ENCODE data around the gene EBLN1.
"Not testable (repeated sequence)": the region's sequence is repeated elsewhere in the genome, so short reads cannot be mapped to it uniquely, and the experiment has no call there.

Gene EBLN1

DNA sequence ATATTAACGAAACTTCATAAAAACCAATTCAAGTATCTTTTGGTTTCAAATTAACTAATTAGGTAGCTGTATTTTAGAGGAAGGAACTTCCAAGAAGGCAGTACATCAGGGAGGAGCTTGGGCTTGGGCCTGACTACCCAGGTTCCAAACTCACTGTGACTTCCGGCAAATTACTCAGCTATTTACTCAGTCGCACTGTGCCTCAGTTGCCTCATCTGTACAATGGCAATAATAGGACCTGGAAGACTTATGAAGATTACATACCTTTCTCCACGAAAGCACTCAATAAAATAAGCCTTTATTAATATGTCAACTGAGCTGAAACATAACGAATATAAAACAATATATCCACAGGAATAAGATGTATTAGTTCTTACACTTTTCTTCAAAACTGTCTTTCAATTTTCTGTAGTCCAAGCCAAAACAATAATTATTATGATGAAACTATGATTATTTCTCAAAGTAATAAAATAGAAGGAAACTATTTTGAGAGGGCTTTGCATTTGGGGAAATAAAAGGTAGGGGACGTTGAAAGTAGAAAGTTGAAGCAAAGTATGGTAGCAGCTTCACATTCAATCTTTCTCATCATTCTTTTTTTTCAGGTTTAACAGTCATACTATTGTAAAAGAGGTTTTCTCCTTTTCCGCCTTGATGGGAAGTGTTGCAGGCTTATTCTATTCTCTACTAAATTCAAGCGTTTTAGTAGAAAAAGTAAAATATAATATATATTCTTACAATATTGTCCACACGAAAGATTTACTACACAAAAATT, 10.5 kb upstream of the EBLN1 start:
- no peak for DNase-seq

DNA sequence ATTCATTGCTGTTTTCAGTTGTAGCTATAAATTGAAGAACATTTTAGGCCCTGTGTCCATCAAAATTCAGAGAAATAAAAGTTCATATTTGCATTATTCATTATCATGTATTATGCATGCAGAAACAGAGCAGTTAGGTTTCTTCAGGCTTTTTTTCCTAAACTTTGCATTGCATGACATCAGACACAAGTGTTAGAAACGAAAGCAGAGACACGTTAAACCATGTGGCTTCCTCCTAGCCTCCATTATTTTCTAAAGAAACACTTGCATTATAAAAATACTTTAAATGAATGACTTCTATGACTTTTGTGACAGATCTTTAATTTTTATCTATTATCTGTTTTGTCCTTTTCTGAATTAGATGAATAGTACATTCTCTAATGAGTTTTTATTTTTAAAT, 8.8 kb upstream of the EBLN1 start:
- DNase-seq, result no peak

DNA sequence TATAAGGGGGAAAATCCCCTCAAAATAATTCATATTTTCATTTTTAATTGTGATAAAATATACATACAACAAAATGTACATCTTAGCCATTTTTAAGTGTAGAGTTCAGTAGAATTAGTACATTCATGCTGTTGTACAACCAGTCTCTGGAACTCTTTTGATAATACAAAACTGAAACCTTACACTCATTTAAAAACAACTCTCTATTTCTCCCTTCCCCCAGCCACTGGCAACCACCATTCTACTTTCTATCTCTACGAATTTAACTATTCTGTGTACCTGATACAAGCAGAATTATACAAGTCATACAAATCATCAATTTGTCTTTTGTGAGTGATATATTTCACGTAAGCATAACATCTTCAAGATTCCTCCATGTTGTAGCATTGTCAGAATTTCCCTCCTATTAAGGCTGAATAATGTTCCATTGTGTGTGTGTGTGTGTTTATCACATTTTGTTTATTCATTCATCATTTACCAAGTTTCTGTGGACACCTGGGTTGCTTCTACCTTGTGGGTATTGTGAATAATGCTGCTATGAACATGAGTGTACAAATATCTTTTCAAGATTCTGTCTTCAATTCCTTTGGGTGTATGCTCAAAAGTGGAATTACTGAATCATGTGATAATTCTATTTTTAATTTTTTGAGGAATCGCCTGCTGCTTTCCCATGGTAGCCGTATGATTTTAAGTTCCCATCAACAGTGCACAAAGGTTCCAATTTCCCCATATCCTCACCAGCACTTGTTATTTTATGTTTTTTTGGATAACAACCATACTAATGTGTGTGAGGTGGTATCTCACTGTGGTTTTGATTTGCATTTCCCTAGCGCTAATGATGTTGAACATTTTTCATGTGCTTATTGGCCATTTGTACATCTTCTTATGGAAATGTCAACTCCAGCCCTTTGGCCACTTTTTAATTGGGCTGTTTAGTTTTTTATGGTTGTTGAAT, 4.7 kb upstream of the EBLN1 start:
- DNase-seq, result no peak

DNA sequence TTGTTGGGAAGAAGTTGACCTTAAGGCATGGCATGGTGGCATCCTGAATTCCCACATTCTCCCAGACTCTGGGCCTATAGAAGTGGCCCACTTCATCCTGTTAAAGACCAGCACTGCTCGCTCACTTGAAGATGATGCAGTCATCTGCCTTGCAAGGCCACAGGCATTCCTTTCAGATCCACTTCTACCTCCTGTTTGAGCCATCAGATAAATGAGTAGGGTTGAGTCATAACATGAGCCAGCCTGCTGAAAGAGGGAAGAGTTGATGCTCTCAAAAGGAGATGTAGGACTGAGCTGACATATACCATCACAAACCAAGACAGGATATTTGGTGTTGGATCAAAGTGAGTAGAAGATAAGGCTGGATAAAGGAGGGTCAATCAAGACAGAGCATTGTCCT, 1.5 kb upstream of the EBLN1 start:
- no peak for DNase-seq

DNA sequence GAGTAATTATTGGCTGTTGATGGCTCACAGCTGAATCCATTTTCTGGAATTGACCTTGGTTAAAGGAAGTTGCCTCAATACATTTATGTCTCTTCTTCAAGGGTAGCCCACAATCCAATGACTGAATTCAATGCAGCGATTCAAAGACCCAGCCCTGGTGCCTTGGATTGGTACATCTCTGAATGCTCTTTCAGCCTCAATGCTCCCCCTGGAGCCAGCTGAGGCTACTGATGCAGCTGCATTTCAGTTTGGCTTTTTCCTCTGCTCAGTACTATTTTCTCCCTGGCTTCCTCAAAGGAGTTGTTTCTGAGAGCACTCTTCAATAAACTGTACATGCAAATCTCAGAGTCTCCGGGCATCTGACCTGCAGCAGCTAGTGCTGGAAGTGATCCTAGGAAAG, 633 bp upstream of the EBLN1 start:
- DNase-seq, result no peak

DNA sequence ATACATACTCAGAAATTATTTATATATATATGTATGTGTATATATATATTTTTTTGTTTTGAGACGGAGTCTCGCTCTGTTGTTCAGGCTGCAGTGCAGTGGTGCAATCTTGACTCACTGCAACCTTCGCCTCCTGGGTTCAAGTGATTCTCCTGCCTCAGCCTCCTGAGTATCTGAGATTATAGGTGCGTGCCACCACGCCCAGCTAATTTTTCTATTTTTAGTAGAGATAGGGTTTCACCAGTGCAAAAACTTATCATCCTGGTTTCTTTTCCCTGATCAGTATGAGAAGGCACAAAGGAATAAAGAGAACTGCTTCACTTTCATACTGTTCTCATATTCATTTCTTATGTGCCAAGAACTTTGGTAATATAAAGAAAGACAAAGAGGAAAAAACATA, 731 bp downstream of the EBLN1 start:
- DNase-seq, result not testable (repeated sequence)

DNA sequence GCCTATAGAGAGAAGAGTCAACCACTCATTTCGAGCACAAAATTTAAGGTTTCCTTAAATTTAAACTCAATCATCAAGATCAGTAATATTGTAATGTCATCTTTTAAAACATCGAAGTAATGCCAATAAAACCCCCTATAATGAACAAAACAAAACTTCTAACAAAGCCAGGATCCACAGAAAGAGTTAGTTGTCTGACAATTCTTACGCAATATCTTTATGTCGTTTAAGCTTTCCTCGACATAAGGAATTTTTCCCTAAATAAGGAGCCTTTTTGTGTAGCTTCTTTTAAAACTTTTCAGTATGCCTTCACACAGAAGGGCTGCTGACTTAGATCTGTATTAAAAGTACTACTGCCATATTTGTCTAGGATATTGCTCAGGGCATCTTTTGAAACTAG, 7.5 kb downstream of the EBLN1 start:
- DNase-seq, result no peak

GRCh38 chr10:22193945-22194344, 23.9 kb downstream of the EBLN1 start:
- DNase-seq, result no peak

DNA sequence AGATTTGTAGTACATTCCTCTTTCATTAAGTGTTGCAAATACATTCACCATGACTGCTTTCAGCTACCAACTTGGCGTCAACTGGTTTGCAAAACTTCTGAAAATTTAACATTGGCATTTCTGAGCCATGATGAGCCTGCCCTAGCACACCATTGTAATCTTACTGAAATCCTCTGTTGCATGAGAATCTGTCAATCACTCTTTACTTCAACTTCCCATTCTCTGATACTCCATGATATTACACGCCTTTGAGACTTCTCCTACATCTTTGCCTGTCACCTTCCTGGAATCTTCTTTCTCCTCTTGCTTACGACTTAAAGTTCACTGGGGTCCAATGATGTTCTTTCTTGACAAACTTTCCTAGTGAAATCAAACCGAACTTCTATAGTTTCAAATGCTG, 32.2 kb downstream of the EBLN1 start:
- no peak for DNase-seq

- no peak for DNase-seq
These were observed 33.9 kb downstream of the EBLN1 start for GRCh38 chr10:22183771-22184461.

DNA sequence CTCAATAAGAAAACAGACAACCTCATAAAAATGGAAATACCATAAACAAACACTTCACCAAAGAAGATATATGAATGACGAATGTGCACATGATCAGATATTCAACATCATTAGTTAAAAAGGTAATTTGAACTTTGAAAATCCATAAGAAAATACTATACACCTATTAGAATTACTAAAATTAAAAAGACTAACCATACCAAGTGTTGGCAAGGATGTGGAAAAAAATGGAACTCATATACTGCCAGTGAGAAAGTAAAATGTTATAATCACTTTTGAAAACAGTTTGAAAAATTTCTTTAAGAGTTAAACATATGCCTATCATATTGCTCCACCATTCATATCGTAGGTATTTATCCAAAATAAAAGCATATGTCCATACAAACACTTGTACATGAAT, 37.1 kb downstream of the EBLN1 start:
- no peak for DNase-seq

DNA sequence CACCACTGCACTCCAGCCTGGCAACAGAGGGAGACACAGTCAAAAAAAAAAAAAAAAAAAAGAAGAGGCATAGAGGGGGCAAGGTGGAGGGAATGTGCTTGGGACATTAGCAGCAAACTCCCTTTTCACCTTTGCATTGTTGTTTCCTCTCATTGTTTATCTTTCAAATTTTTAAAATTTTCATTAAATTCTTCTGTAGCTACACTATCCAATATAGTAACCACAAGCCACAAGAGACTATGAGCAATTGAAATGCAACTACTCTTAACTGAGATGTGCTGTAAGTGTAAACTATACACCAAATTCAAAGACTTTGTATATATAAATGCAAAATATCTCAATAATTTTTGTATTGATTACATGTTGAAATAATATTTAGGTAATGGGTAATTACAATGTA, 43.4 kb downstream of the EBLN1 start:
- no peak for DNase-seq

- no peak for DNase-seq
These were observed 46.7 kb downstream of the EBLN1 start for GRCh38 chr10:22171131-22171530.

DNA sequence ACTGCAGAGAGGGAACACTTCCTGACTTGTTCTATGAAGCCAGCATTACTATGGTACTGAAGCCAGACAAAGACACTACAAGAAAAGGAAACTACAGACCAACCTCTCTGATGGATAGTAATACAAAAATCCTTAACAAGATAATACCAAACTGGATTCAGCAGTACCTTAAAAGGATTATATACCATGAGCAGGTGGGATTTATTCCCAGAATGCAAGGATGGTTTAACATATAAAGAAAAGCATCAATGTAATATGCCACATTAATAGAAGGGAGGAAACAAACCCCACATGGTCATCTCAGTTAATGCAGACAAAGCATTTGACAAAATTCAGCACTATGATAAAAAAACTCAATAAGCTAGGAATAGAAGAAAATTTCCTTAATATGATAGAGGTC, 47.2 kb downstream of the EBLN1 start:
- DNase-seq, result no peak

GRCh38 chr10:22159979-22160378, 57.8 kb downstream of the EBLN1 start:
- no peak for DNase-seq

DNA sequence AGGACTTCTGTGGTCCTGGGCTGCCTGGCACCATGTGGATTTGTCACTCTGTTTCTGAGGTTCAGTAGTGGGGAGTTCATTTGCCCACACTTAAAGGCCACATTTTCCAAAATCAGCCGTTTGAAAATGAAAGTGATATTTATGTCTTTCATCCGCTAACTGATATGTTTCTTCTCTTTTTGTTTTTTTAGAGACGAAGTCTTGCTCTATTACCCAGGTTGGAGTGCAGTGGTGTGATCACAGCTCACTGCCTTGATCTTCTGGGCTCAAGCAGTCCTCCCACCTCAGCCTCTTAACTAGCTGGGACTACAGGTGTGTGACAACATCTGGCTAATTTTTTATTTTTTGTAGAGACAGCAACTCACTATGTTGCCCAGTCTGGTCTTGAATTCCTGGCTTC, 58.6 kb downstream of the EBLN1 start:
- DNase-seq, result no peak
